Suprapubic skin (tissue), 3 donors: ENCODE results near the gene ERI3.
A peak's percentile ranks its signal among the peaks of the same experiment; 100 is the strongest.

ENCODE experiments used
- CTCF ChIP-seq, 2 donors: fragments of 200-600 bp in 1 of 2; fragments of 450-650 bp in 1 of 2; sonication (generic) in 1 of 2; IDR thresholded peaks; one replicate each; pipeline ENCODE4 v1.5.1; 2016 to 2019; ENCODE audit warnings: antibody characterized with exemption in 2 of 2, mild to moderate bottlenecking in 1 of 2, moderate library complexity in 1 of 2
- POLR2AphosphoS5 ChIP-seq, 3 donors: sonication (generic); formaldehyde crosslinking; IDR thresholded peaks; one replicate each; pipeline ENCODE4 v1.6.1; 2017; ENCODE audit warnings: antibody characterized with exemption in 3 of 3

GRCh38 chr1:44217809-44218410 is 137.1 kb downstream of the ERI3 start:
- peak; percentile 84 to 88 for TF ChIP-seq CTCF (IDR thresholded peaks at IDR 0.05)
- no peak for TF ChIP-seq POLR2AphosphoS5 (IDR thresholded peaks at IDR 0.05)
